Spinal cord (tissue), 10 donors: ENCODE measurements around the gene FPR3. TPM values are rescaled to one million over a fixed set of nuclear protein-coding genes. Genes with fewer than 3 reads are reported as not detected.
A peak's percentile ranks its signal among the peaks of the same experiment; 100 is the strongest.

Experiments
- DNase-seq, 6 donors: peaks; one replicate each; pipeline versions ENCODE4 v3.0.0 to v3.0.0-alpha.2; 2013 to 2015; ENCODE audit warnings: low spot score in 6 of 6, low read depth in 4 of 6
- H3K27ac ChIP-seq: one replicate; pipeline ENCODE4 v1.5.1; 2013; ENCODE audit warnings: low read depth, low read length, control low read depth
- H3K27me3 ChIP-seq: one replicate; pipeline ENCODE4 v1.6.1; 2013; ENCODE audit warnings: low read length; ENCODE audit not compliant: control insufficient read depth, insufficient read depth
- H3K36me3 ChIP-seq: one replicate; pipeline ENCODE4 v1.6.1; 2013; ENCODE audit warnings: low read length; ENCODE audit not compliant: control insufficient read depth, insufficient read depth
- H3K4me1 ChIP-seq: one replicate; pipeline ENCODE4 v1.6.1; 2013; ENCODE audit warnings: low read length; ENCODE audit not compliant: control insufficient read depth, insufficient read depth
- H3K4me3 ChIP-seq: one replicate; pipeline ENCODE4 v1.5.1; 2013; ENCODE audit warnings: low read depth, low read length, control low read depth
- H3K9me3 ChIP-seq: one replicate; pipeline ENCODE4 v1.6.1; 2013; ENCODE audit warnings: low read length; ENCODE audit not compliant: control insufficient read depth, insufficient read depth
- WGBS: methylation state at CpG from one replicate; pipeline ENCODE4 v1.1.5; 2013; ENCODE audit warnings: missing lambda C conversion rate; ENCODE audit not compliant: insufficient coverage; 5-methylcytosine and 5-hydroxymethylcytosine counted together
- polyA plus RNA-seq, 2 donors: library from polyadenylated mRNA; unstranded; fragments of 120-200 nt; gene quantifications; one replicate each; pipeline ENCODE4 v1.2.1, GENCODE V29; 2013; ENCODE audit not compliant: insufficient read length in 2 of 2
- total RNA-seq, 2 donors: library from RNA; depleted of rRNA in 1 of 2; stranded (reverse); fragments of 120-200 nt in 1 of 2; fragments of >200 nt in 1 of 2; gene quantifications; one replicate each; pipeline versions ENCODE4 v1.2.3 to v1.2.4, GENCODE V29; 2013 to 2014
- donor health status: healthy.

The FPR3 gene
- total and polyA plus RNA-seq, 4 donors = 0.09 to 2.6 (median 0.17) TPM; not detected in 1

- WGBS = no CpG with 5 or more reads among the region's 2 CpGs
- Histone ChIP-seq H3K27ac (no peak overlapping the region), H3K27me3 (peaks cover 18% of the 10 kb centered on the region), H3K36me3 (no peaks in the 10 kb centered on the region), H3K4me1 (peaks cover 4% of the 10 kb centered on the region), H3K4me3 (no peak overlapping the region), H3K9me3 (no peaks in the 10 kb centered on the region)
- DNase-seq = no peak
These were observed 14.7 kb upstream of the FPR3 start for GRCh38 chr19:51780270-51780669.

GRCh38 chr19:51781999-51782398 lies 13.0 kb upstream of the FPR3 start:
- 65% methylated on average over 2 of the region's 3 CpGs for WGBS
- Histone ChIP-seq H3K4me1 (peaks cover 4% of the 10 kb centered on the region), H3K27me3 (peaks cover 18% of the 10 kb centered on the region), H3K27ac (no peak overlapping the region), H3K36me3 (no peaks in the 10 kb centered on the region), H3K9me3 (no peaks in the 10 kb centered on the region), H3K4me3 (no peak overlapping the region)
- DNase-seq = no peak

DNA sequence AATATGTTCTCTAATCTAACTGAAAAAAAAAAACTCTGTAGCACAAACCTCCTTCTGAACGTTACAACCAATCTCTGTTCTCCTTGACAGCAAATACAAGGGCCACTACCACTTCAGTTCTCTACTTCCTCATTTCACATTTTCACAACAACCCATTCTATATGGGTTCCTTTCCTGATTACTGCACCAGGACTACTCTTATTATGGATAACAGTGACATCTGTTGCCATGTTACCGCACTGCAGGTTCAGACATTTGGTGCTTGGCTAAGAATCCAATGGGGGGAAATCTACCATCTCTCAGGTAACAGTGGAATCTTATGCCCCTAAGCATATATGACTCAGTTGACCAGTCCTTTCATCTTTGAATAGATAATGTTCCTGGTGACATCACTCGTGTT lies 11.6 kb upstream of the FPR3 start:
- Histone ChIP-seq H3K4me1 (no peaks in the 10 kb centered on the region), H3K9me3 (no peaks in the 10 kb centered on the region), H3K36me3 (no peaks in the 10 kb centered on the region), H3K4me3 (no peak overlapping the region), H3K27me3 (peaks cover 16% of the 10 kb centered on the region), H3K27ac (no peak overlapping the region)
- DNase-seq = peak in 1 of 6 donors; percentile 28
- WGBS = 24% methylated on average over 2 of the region's 3 CpGs

- H3K4me1 ChIP-seq = no peaks in the 10 kb centered on the region
- no peak for DNase-seq
- no peak overlapping the region for H3K27ac ChIP-seq
- H3K9me3 ChIP-seq = no peaks in the 10 kb centered on the region
- H3K4me3 ChIP-seq = no peak overlapping the region
- 75% methylated on average over 2 of the region's 6 CpGs for WGBS
- H3K27me3 ChIP-seq = peaks cover 14% of the 10 kb centered on the region
- no peaks in the 10 kb centered on the region for H3K36me3 ChIP-seq
These were observed 10.7 kb upstream of the FPR3 start for GRCh38 chr19:51784109-51784785.

DNA sequence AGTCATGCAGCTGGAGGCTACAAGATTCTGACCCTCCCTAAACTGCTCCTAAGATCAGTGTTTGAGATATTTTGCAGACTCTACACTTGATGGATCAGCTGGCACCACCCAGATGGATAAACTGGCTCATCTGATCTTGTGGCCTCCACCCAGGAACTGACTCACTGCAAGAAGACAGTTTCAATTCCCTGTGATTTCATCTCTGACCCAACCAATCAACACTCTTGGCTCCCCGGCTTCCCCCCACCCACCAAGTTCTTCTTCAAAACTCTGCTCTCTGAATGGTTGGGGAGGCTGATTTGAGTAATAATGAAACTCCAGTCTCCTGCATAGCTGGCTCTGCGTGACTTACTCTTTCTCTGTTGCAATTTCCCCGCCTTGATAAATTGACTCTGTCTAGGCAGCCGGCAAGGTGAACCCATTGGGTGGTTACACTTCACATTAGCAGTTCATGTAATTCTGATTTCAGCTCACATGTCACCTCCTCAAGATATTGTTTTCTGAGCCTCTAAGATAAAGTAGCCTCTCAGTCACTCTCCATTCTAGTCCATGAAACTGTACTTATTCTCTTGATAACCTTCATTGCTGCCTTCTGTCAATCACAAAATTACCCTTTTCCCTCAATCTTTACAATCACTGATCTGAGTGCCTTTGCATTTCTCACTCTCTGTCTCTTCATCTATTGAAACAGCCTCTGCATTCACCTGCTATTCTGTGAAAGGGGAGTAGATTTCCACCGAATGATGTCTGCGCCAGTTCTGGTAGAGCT lies 9.9 kb upstream of the FPR3 start:
- H3K27ac ChIP-seq = no peak overlapping the region
- peak in 1 of 6 donors; percentile 6 for DNase-seq

GRCh38 chr19:51786646-51787494 lies 8.1 kb upstream of the FPR3 start:
- no peak for DNase-seq
- H3K9me3 ChIP-seq = no peaks in the 10 kb centered on the region
- no peak overlapping the region for H3K27ac ChIP-seq
- WGBS = no CpG with 5 or more reads among the region's 6 CpGs
- peaks cover 3% of the 10 kb centered on the region for H3K27me3 ChIP-seq
- no peaks in the 10 kb centered on the region for H3K4me1 ChIP-seq
- H3K4me3 ChIP-seq = no peak overlapping the region
- H3K36me3 ChIP-seq = no peaks in the 10 kb centered on the region

More for the DNA sequence above, 9.9 kb upstream of the FPR3 start:
- WGBS = 68% methylated on average over 5 of the region's 6 CpGs
- H3K9me3 ChIP-seq = no peaks in the 10 kb centered on the region
- H3K27me3 ChIP-seq = peaks cover 14% of the 10 kb centered on the region
- H3K4me3 ChIP-seq = no peak overlapping the region
- no peaks in the 10 kb centered on the region for H3K36me3 ChIP-seq
- no peaks in the 10 kb centered on the region for H3K4me1 ChIP-seq

DNA sequence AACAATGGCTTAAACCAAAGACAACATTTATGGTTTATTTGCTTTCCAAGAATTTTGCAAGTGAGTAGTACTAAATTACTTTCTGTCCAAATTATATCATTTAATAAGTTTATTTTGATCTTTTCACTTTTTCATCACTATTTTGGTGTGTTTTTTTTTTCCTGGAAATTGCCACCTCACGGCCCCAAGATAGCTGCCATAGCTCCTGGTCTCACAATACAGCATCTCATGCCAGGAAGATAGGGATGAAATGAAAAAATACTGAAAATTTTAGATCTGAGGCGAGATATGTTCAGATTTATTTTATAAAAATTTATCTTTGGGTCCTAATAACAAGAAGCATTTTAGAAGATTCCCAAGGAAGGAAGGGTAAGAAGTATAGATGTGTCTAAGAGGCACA lies 6.9 kb upstream of the FPR3 start:
- Histone ChIP-seq H3K4me3 (no peak overlapping the region), H3K27me3 (peaks cover 3% of the 10 kb centered on the region), H3K9me3 (no peaks in the 10 kb centered on the region), H3K4me1 (no peaks in the 10 kb centered on the region), H3K36me3 (no peaks in the 10 kb centered on the region), H3K27ac (no peak overlapping the region)
- no peak for DNase-seq
- no CpG with 5 or more reads among the region's 2 CpGs for WGBS

GRCh38 chr19:51789061-51789795 lies 5.7 kb upstream of the FPR3 start:
- DNase-seq = no peak
- Histone ChIP-seq H3K27ac (no peak overlapping the region), H3K9me3 (no peaks in the 10 kb centered on the region), H3K27me3 (peaks cover 3% of the 10 kb centered on the region), H3K4me1 (no peaks in the 10 kb centered on the region), H3K4me3 (no peak overlapping the region), H3K36me3 (no peaks in the 10 kb centered on the region)
- WGBS = 82% methylated on average over 6 of the region's 6 CpGs

- Histone ChIP-seq H3K9me3 (no peaks in the 10 kb centered on the region), H3K4me3 (no peak overlapping the region), H3K36me3 (no peaks in the 10 kb centered on the region), H3K27ac (no peak overlapping the region), H3K27me3 (no peaks in the 10 kb centered on the region), H3K4me1 (no peaks in the 10 kb centered on the region)
- no peak for DNase-seq
- 75% methylated on average over 1 of the region's 2 CpGs for WGBS
These were observed 2.0 kb upstream of the FPR3 start for GRCh38 chr19:51792932-51793331.
